Caco-2 (cell line): ENCODE results near the gene TAS2R19. TPM values are rescaled to one million over a fixed set of nuclear protein-coding genes. Genes with fewer than 3 reads are reported as not detected.
"Not testable (repeated sequence)": the region's sequence is repeated elsewhere in the genome, so short reads cannot be mapped to it uniquely, and the experiment has no call there.

Experiments
- BruUV-seq: library from RNA; stranded (reverse); fragments of 400-500 nt; replicated peaks from 2 replicates; lab custom pipeline; 2021; lab: Mats Ljungman, UMichigan
- CTCF ChIA-PET: fragments of 300-600 bp; sonication (Branson Sonifier 250); formaldehyde crosslinking; loops from one replicate; lab custom pipeline; 2022; ENCODE audit warnings: antibody characterized with exemption; lab: Charles Lee
- POLR2A ChIA-PET: fragments of 300-600 bp; sonication (Branson Sonifier 250); formaldehyde crosslinking; loops from one replicate; lab custom pipeline; 2022; ENCODE audit warnings: antibody characterized with exemption; lab: Charles Lee
- DNase-seq, 2 experiments: peaks; one replicate each; pipeline versions ENCODE4 v3.0.0 to v3.0.0-alpha.2; 2020 to 2022
- H3K27me3 ChIP-seq: replicated peaks from 2 replicates; pipeline ENCODE4 v1.6.0; 2011; ENCODE audit warnings: low read length; ENCODE audit not compliant: control insufficient read depth, insufficient read depth
- H3K36me3 ChIP-seq: 2 replicates; pipeline ENCODE4 v1.5.1; 2011; ENCODE audit warnings: low read length; ENCODE audit not compliant: control insufficient read depth, insufficient read depth
- H3K4me1 ChIP-seq: fragments of 250-450 bp; sonication (Bioruptor Pico); 2 replicates; pipeline ENCODE4 v1.5.1; 2020; ENCODE audit warnings: mild to moderate bottlenecking
- H3K4me3 ChIP-seq: 2 replicates; pipeline ENCODE4 v1.5.1; 2011; ENCODE audit warnings: low read depth, mild to moderate bottlenecking, control low read depth, low read length
- H3K9me3 ChIP-seq: fragments of 250-450 bp; sonication (Bioruptor Pico); 2 replicates; pipeline ENCODE4 v1.5.1; 2020; ENCODE audit warnings: mild to moderate bottlenecking, moderate library complexity
- H3K27ac Mint-ChIP-seq: one replicate; pipeline ENCODE4 v1.8.0; 2022; ENCODE audit warnings: mixed read lengths; ENCODE audit not compliant: unreplicated experiment
- H3K27me3 Mint-ChIP-seq: one replicate; pipeline ENCODE4 v1.8.0; 2022; ENCODE audit warnings: mixed read lengths; ENCODE audit not compliant: insufficient read depth, unreplicated experiment
- H3K36me3 Mint-ChIP-seq: one replicate; pipeline ENCODE4 v1.8.0; 2022; ENCODE audit warnings: mild to moderate bottlenecking, mixed read lengths; ENCODE audit not compliant: insufficient read depth, unreplicated experiment
- H3K4me1 Mint-ChIP-seq: one replicate; pipeline ENCODE4 v1.8.0; 2022; ENCODE audit warnings: low read depth, mixed read lengths; ENCODE audit not compliant: unreplicated experiment
- H3K4me3 Mint-ChIP-seq: one replicate; pipeline ENCODE4 v1.8.0; 2022; ENCODE audit warnings: mild to moderate bottlenecking, moderate library complexity, mixed read lengths; ENCODE audit not compliant: unreplicated experiment
- H3K9me3 Mint-ChIP-seq: one replicate; pipeline ENCODE4 v1.8.0; 2022; ENCODE audit warnings: mixed read lengths; ENCODE audit not compliant: unreplicated experiment
- intact Hi-C: fragments of 100-400 bp; cut with micrococcal nuclease; formaldehyde crosslinking; loops from one replicate; pipeline ENCODE4 v1.10.0; 2022; ENCODE audit not compliant: unreplicated experiment
- total RNA-seq: library from RNA; stranded (reverse); gene quantifications from 2 replicates; pipeline ENCODE4 v1.2.3, GENCODE V29; 2022
- TF ChIP-seq, protein P1 (sequence below), 2 experiments: fragments of 200-600 bp in 1 of 2; IDR thresholded peaks; 1 replicate in 1 of 2; 2 replicates in 1 of 2; pipeline versions ENCODE4 v1.5.1 to v1.8.0; 2011 to 2022; ENCODE audit warnings: antibody characterized with exemption in 1 of 2, control low read depth in 1 of 2, inconsistent platforms in 1 of 2, low read depth in 1 of 2, low read length in 1 of 2, mild to moderate bottlenecking in 1 of 2, moderate library complexity in 1 of 2; ENCODE audit not compliant: insufficient read depth in 1 of 2, severe bottlenecking in 1 of 2, unreplicated experiment in 1 of 2

Gene TAS2R19
- total RNA-seq, 1 experiment from 2014 or later: 4.8 TPM

DNA sequence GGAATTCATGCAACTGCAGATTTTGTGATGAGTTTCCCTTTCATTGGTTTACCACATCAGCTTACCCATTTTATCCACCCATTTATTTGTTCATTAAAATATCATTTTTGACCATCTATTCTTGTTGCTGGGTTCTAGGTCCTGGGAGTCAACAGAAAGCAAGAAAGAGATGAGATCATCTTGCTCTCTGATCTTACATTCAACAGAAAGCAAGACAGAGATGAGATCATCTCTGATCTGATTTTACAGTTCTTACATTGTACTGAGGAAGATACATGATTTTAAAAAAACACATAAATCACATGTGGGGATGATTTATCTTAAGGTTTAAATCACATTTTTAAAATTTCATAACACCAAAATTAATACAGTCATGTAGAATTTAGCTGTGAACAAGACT lies 37.4 kb upstream of the TAS2R19 start:
- H3K4me1 Mint-ChIP-seq: no peaks in the 10 kb centered on the region
- POLR2A ChIA-PET: no interaction called here
- DNase-seq: no peak
- Histone ChIP-seq H3K9me3 (no peaks in the 10 kb centered on the region), H3K4me3 (no peak overlapping the region), H3K36me3 (no peaks in the 10 kb centered on the region), H3K4me1 (no peaks in the 10 kb centered on the region), H3K27me3 (no peaks in the 10 kb centered on the region)
- H3K27me3 Mint-ChIP-seq: no peaks in the 10 kb centered on the region
- no peak overlapping the region for H3K27ac Mint-ChIP-seq
- intact Hi-C loops: no loop called here
- CTCF ChIA-PET: no interaction called here
- H3K4me3 Mint-ChIP-seq: no peak overlapping the region
- H3K36me3 Mint-ChIP-seq: peaks cover 6% of the 10 kb centered on the region
- H3K9me3 Mint-ChIP-seq: no peaks in the 10 kb centered on the region
- TF ChIP-seq, protein P1, sequence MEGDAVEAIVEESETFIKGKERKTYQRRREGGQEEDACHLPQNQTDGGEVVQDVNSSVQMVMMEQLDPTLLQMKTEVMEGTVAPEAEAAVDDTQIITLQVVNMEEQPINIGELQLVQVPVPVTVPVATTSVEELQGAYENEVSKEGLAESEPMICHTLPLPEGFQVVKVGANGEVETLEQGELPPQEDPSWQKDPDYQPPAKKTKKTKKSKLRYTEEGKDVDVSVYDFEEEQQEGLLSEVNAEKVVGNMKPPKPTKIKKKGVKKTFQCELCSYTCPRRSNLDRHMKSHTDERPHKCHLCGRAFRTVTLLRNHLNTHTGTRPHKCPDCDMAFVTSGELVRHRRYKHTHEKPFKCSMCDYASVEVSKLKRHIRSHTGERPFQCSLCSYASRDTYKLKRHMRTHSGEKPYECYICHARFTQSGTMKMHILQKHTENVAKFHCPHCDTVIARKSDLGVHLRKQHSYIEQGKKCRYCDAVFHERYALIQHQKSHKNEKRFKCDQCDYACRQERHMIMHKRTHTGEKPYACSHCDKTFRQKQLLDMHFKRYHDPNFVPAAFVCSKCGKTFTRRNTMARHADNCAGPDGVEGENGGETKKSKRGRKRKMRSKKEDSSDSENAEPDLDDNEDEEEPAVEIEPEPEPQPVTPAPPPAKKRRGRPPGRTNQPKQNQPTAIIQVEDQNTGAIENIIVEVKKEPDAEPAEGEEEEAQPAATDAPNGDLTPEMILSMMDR (IDR thresholded peaks at IDR 0.05; ENCODE audit: insufficient read depth in 1 of 2, low read depth in 1 of 2, low read length in 1 of 2, severe bottlenecking in 1 of 2, unreplicated experiment in 1 of 2): no peak
- no TSS peak for BruUV-seq

DNA sequence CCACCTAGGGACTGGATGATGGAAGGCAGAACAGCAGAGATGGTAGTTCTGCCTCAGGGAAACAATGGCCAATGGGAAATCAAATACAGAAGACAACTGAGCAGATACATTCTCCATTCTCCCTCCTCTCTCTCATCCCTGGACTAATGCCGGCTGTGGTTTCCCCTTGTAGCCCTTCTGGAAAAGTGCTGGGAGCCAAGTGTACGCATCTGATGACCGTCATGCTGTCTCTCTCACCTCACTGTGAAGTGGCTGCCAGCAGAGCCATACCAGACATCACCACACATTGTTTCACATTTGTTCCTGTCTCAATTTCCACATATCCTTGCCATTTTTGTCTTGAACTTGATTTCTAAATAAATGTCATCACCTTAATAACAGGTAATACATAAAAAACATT lies 36.6 kb upstream of the TAS2R19 start:
- peaks cover 6% of the 10 kb centered on the region for H3K36me3 Mint-ChIP-seq
- no peaks in the 10 kb centered on the region for H3K4me1 Mint-ChIP-seq
- BruUV-seq: no TSS peak
- intact Hi-C loops: no loop called here
- Histone ChIP-seq H3K36me3 (no peaks in the 10 kb centered on the region), H3K4me3 (no peak overlapping the region), H3K4me1 (no peaks in the 10 kb centered on the region), H3K27me3 (no peaks in the 10 kb centered on the region), H3K9me3 (no peaks in the 10 kb centered on the region)
- H3K4me3 Mint-ChIP-seq: no peak overlapping the region
- no peak overlapping the region for H3K27ac Mint-ChIP-seq
- no peak for DNase-seq
- H3K27me3 Mint-ChIP-seq: no peaks in the 10 kb centered on the region
- H3K9me3 Mint-ChIP-seq: no peaks in the 10 kb centered on the region
- CTCF ChIA-PET: no interaction called here
- TF ChIP-seq, protein P1 (IDR thresholded peaks at IDR 0.05; ENCODE audit: insufficient read depth in 1 of 2, low read depth in 1 of 2, low read length in 1 of 2, severe bottlenecking in 1 of 2, unreplicated experiment in 1 of 2): no peak
- POLR2A ChIA-PET: no interaction called here

- Mint-ChIP-seq H3K27me3 (no peaks in the 10 kb centered on the region), H3K36me3 (peaks cover 14% of the 10 kb centered on the region), H3K4me1 (no peaks in the 10 kb centered on the region), H3K27ac (no peak overlapping the region), H3K9me3 (peaks cover 29% of the 10 kb centered on the region), H3K4me3 (no peak overlapping the region)
- BruUV-seq: no TSS peak
- H3K27me3 ChIP-seq: no peaks in the 10 kb centered on the region
- peaks cover 2% of the 10 kb centered on the region; the same call in 1 of the 2 replicates for H3K9me3 ChIP-seq
- DNase-seq: no peak
- TF ChIP-seq, protein P1 (IDR thresholded peaks at IDR 0.05; ENCODE audit: insufficient read depth in 1 of 2, low read depth in 1 of 2, low read length in 1 of 2, severe bottlenecking in 1 of 2, unreplicated experiment in 1 of 2): no peak
- POLR2A ChIA-PET: no interaction called here
- CTCF ChIA-PET: no interaction called here
- no peaks in the 10 kb centered on the region for H3K4me1 ChIP-seq
- no peaks in the 10 kb centered on the region; the same call in 1 of the 2 replicates for H3K36me3 ChIP-seq
- H3K4me3 ChIP-seq: no peak overlapping the region
- intact Hi-C loops: no loop called here
Observed at GRCh38 chr12:11055306-11055705, 32.9 kb upstream of the TAS2R19 start.

DNA sequence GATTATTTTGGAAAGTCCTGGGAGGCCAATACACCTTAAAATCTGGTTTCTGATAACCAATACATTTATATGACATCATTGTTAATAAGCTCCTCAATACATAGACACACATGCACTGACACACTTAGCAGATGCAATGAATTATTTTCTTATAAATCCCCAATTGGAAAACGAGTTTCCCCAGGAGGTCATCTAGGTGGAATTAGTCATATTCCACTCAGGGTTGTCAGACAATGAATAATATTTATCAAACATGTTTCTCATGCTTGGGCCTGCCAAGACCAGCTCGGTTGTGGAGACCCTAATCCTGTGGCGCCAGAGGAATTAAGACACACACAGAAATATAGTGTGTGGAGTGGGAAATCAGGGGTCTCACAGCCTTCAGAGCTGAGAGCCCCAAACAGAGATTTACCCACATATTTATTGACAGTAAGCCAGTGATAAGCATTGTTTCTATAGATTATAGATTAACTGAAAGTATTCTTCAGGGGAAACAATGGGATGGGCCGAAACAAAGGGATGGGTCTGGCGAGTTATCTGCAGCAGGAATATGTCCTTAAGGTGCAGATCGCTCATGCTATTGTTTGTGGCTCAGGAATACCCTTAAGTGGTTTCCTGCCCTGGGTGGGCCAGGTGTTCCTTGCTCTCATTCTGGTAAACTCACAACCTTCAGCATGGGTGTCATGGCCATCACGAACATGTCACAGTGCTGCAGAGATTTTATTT lies 27.5 kb upstream of the TAS2R19 start:
- H3K27me3 ChIP-seq, BruUV-seq, intact Hi-C loops, CTCF ChIA-PET, H3K4me3 Mint-ChIP-seq, DNase-seq, H3K4me1 Mint-ChIP-seq, H3K27me3 Mint-ChIP-seq, POLR2A ChIA-PET, H3K36me3 ChIP-seq, H3K4me1 ChIP-seq, H3K27ac Mint-ChIP-seq, H3K4me3 ChIP-seq: not testable (repeated sequence)
- Mint-ChIP-seq H3K9me3 (peaks cover 35% of the 10 kb centered on the region), H3K36me3 (peaks cover 23% of the 10 kb centered on the region)
- peaks cover 10% of the 10 kb centered on the region for H3K9me3 ChIP-seq

GRCh38 chr12:11041366-11041765 lies 18.9 kb upstream of the TAS2R19 start:
- H3K9me3 Mint-ChIP-seq, H3K4me1 ChIP-seq, H3K4me1 Mint-ChIP-seq, H3K4me3 Mint-ChIP-seq, H3K27me3 Mint-ChIP-seq, BruUV-seq, H3K9me3 ChIP-seq, H3K36me3 ChIP-seq, H3K27ac Mint-ChIP-seq, H3K27me3 ChIP-seq, POLR2A ChIA-PET, CTCF ChIA-PET, DNase-seq, intact Hi-C loops, H3K4me3 ChIP-seq: not testable (repeated sequence)
- peaks cover 28% of the 10 kb centered on the region for H3K36me3 Mint-ChIP-seq
